Measurements from ENCODE around the gene SURF6.
"Not testable (repeated sequence)": the region's sequence is repeated elsewhere in the genome, so short reads cannot be mapped to it uniquely, and the experiment has no call there.

The SURF6 gene

DNA sequence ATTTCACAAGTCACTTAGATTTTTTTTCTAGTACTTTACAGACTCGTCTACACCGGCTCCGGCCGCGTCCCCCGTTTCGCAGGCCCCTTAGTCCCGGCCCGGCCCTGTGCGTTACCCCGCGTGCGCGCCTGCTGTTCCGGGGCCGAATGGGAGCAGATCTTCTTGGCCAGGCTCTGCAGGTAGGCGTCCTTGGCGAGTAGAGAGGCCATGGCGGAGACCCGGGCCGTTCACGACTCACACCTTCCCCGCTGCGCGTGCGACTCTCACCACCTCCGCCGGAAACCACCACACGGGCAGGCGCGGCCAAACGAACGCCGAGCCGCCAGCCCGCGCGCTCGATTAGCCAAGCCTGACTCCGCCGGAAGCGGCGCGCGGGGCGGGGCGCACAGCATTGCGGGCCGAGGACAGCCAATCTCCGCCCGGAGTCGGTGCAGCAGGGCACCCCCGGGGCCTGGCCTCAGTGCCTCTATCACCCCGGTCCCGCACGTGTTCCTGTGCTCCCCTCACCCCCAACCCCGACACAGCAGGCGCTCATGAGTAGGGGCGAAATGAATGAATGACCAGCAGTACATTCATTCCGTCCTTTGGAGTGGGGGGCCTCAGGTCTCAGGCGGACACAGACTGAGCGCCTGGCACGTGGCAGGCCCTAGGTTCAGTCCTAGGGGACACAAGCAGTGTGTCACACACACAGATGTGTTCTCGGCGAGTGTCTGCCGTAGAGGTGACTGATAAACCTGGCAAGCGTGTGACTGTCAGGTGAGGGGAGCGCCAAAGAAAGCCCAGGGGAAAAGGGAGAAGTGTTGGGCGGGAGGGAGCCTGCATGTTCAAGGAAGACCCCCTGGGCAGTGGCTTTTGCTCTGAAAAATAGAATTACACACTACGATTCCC is at the start of gene SURF6:
TSS of gene SURF6 (minus strand) at position 265 of the 888 bp plus-strand sequence. CDS start at position 209, 56 bp downstream.
- DNase-seq (ENCODE audit: low read depth), result peak; percentile 49

DNA sequence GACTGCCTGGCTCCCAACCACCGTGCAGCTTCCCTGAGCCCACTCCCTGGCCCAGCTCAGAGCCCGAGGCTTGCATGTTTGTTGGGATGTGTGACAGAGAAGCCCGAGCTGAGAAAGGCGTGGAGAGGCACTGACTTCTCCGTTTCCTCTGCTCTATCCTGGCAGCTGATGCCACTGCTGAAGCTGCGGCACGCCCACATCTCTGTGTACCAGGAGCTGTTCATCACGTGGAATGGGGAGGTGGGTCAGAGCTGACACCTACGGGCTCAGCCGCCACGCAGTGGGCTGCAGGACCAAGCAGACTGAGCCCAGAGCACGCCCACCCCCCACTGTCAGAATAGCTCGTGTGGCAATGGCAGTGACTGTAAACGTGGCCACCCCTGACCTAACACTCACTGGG is 49.5 kb upstream of the SURF6 start:
- DNase-seq (ENCODE audit: low read depth), result no peak

DNA sequence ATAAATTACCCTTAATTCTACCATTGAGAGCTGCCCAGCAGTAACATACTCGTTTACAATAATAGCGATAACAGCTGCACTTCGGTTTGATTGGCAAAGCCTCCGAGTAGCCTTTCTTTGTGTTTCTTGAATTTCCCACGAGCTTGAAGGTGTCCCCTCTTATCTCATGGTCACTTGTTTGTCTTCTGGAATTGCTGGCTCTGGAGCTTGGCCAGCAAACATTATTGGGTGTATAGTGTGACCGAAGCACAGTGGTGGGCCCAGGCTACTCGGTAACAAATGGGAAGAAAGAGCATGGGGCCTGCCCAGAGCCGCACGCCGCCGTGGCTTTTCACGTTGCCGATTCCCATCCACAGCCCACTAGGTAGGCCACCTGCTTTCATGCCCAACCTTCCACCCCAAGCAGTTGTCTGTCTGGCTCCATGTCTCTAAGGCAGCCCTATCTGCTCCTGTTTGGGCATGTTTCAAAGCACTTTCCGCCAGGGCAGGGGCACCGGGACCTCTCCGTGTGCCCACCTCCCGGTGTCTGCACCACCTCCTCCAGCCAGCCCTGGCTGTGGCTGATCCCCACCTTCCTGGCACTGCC is 48.8 kb upstream of the SURF6 start:
- no peak for DNase-seq (ENCODE audit: low read depth)

DNA sequence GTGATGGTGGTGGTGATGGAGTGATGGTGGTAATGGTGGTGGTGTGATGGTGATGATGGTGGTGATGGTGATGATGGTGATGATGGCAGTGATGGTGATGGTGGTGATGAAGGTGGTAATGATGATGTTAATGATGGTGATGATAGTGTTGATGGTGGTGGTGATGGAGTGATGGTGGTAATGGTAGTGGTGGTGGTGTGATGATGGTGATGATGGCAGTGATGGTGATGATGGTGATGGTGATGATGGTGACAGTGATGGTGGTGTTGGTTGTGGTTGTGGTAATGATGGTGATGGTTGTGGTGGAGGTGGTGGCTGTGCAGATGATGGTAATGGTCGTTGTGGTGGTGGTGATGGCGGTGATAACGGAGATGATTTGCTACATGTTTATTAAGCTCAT is 47.5 kb upstream of the SURF6 start:
- no peak for DNase-seq (ENCODE audit: low read depth)

DNA sequence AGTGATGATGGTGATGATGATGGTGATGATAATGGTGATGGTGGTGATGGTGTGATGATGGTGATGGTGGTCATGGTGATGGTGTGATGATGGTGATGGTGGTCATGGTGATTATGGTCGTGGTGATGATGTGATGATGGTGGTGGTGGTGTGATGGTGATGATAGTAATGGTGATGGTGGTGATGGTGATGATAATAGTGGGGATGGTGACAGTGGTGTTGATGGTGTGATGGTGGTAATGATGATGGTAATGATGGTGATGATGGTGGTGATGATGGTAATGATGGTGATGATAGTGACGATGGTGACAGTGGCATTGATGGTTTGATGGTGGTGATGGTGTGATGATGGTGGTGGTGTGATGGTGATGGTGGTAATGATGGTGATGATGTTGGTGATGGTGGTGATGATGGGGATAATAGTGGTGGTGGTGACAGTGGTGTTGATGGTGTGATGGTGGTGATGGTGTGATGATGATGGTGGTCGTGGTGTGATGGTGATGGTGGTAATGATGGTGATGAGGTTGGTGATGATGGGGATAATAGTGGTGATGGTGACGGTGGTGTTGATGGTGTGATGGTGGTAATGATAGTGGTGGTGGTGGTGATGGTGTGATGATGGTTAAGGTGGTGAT is 46.6 kb upstream of the SURF6 start:
- no peak for DNase-seq (ENCODE audit: low read depth)

DNA sequence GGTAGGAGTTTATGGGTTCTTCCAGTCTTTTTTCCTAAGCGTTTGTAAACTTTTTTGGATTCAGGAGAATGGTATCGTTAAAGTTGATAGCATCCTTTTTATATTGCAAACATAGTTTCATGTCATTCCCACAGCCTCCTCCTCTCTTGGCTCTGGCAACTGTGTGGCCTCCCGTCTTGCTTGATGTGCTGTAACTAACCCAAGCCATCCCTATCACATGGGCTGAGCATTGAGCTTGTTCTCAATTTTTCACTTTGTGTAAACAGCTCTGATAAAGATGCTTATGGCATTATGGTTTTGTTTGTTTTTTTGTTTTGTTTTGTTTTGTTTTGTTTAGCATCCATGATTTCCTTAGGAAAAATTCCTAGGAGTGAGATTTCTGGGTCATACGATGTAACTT is 44.7 kb upstream of the SURF6 start:
- no peak for DNase-seq (ENCODE audit: low read depth)

DNA sequence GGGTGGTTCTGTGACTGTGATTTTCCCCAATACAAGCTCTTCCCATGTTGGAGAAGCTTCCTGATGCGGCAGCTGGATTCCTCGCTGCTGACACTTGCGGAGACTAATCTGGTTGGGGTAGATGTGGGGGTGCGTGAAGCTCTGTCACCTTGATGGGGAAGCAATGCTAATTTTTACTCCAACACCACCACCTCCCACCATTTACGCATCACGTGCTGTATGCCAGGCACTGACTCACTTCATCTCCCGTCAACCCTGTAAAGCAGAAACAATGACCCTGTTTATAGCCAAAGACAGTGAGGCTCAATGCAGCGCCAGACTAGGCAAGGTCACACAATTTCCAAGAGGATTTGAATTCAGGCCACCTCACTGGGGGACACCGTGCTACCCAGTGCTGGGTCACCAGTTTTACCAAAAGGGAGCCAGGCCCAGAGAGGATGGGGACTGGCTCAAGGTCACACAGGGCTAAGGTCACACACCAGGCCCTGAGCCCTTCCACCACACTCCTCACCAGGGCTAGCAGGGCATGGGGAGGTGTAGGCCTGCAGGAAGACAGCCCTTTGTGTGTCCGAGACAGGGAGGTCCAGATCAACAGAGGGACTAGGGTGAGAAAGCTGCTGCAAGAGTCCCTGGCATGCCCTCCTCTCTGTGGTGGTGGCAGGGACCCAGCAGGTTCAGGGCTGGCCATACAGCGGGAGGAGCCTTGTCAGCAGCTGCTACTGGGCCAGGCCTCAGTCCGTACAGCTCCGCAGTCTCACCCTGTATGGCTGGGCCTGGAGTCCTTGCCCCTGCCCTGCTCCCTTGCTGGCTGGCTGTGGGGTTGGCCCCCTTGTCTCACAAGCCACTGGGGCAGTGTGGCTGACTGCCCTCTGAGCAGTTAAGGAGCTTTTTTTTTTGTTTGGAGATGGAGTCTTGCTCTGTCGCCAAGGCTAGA is 43.4 kb upstream of the SURF6 start:
- DNase-seq (ENCODE audit: low read depth), result no peak

DNA sequence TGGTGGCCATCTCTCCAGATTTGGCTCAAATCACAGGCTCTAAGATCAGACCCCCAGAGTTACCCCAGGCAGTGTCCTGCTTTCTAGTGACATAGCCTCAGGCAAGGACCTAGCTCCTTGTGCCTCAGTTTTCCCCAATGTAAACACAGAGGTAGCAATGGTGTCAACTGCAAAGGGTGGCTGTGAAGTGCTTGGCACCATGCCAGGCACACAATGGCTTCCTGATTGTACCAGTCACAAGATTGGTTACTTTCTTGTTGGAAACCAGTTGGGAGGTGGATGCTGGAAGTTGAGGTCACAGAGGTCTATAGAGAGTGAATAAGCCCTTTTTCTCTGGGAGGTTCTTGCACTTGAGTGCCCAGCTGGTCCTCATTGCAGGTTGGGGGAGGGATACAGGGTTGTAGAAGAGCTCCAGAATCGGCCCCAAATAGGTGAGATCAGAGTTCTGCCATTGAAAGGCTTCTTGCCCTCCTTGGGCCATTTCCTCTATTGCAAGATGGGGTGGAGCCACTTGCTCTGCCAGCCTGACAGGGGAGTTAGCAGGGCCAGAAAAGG is 42.5 kb upstream of the SURF6 start:
- DNase-seq (ENCODE audit: low read depth), result no peak

DNA sequence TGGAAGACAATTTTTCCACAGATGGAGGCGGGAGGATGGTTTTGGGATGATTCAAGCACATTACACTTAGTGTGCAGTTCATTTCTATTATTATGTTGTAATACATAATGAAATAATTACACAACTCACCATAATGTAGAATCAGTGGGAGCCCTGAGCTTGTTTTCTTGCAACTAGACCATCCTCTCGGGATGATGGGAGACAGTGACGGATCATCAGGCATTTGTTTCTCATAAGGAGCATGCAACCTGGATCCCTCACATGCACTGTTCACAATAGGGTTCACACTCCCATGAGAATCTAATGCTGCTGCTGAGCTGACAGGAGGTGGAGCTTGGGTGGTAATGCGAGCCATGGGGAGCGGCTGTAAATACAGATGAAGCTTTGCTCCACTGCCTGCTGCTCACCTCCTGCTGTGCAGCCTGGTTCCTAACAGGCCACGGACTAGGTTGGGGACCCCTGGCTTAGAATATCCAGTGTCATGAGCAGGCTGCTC is 41.8 kb upstream of the SURF6 start:
- peak; percentile 37 for DNase-seq (ENCODE audit: low read depth)

DNA sequence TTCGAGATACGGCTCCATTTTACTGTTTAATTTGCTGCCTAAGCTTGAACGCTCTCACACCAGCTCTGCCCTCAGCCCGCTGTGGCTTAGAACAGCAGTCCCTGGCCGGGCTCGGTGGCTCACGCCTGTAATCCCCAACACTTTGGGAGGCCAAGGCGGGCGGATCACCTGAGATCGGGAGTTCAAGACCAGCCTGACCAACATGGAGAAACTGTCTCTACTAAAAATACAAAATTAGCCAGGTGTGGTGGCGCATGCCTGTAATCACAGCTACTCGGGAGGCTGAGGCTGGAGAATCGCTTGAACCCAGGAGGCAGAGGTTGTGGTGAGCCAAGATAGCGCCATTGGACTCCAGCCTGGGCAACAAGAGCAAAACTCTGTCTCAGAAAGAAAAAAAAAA is 41.3 kb upstream of the SURF6 start:
- not testable (repeated sequence) for DNase-seq (ENCODE audit: low read depth)

DNA sequence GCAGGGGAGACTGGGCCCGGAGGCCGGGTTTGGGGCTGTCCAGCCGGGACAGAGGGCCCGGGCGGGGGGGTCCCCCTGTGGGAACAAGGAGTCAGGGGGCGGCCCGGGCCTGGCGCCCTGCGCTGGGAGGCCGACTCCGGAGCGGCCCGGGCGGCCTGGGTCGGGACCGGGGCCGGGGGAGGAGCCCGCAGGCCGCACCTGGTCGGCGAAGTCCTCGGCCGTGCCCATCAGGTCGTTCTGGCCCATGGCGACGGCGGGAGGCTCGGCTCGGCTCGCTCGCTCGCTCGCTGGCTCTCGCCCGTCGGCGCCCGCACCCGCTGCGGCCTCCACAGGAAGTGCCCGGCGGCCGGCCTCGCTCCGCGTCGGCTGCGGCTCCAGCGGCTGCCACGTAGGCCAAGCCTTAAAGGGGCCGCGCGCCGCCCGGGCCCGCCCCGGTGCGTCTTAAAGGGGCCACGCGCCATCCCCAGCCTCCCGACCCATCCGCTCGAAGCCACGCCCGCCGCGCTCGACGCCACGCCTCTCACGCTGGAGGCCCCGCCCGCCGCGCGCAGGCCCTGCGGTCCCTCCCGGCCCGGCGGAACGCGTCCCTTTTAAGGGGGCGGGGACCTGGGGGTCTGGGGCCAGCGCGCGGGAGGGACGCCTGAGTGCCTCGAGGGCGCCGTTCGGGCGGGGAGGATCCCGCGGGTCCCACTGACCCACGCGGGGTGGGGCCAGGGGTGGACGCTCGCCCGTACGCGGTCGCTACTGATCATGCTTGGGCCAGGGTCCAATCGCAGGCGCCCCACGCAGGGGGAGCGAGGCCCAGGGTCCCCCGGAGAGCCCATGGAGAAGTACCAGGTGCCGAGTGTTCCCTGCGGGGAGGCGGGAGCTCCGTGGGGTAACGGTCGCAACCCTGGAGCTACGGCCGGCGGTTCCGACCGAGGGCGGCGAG is 40.0 kb upstream of the SURF6 start, which contains the start of the genes STKLD1 and SURF4:
TSS of gene STKLD1 (plus strand) at position 643 of the 931 bp plus-strand sequence. CDS start at position 751, 108 bp downstream.
TSS of gene SURF4 (minus strand) at position 337 of the 931 bp plus-strand sequence. CDS start at position 246, 91 bp downstream.
- peak; percentile 70 for DNase-seq (ENCODE audit: low read depth)

DNA sequence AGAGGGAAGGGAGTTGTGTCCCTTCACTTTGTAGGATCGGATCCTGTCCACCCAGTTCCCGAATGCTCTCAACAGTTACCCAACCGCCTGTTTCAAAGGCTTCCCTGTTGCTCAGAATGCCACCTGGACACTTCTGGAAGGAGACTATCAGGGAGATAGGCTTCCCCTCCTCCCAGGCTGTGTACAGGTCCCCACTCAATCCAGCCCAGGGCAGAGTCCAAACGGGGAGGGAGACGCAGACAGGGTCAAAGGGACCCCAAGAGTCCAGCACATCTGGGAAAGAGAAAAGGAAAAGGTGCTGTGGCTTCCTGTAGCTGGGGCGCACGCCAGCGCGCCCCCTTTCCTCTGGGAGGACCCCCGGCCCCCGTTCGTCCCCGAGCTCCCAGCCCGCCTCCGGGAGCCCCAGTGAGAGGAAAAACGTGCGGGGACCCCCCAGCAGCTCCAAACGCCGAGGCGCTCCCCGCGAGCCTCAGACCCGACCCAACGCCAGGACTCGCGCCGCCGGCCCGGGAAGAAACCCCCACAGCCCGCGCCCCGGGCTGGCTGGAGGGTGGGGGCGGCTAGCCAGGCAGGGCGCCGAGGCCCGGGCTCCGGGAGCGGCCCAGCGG is 39.2 kb upstream of the SURF6 start:
- no peak for DNase-seq (ENCODE audit: low read depth)

DNA sequence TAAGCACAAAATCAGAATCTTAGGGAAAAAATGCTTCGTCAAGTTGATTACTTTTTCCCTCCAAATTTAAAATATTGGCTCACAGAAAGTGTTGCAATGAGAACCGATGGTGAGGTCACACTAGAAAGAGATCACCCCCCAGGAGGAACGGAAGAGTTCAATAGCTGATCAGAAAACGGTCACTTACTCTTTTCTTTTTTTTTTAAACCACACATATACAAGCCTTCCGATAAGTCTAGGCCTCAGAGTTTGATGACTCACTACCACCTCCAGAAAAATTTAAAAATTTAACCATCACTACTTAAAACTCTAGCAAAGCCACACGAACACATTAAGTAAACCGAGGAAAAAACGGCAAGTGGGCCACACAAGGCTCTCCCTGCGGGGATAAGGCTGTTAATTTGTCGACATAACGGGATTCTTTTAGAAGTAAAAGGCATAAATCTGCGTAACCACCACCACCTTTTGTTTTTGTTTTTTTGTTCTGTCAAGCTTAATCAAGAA is 38.7 kb upstream of the SURF6 start:
- peak; percentile 46 for DNase-seq (ENCODE audit: low read depth)

DNA sequence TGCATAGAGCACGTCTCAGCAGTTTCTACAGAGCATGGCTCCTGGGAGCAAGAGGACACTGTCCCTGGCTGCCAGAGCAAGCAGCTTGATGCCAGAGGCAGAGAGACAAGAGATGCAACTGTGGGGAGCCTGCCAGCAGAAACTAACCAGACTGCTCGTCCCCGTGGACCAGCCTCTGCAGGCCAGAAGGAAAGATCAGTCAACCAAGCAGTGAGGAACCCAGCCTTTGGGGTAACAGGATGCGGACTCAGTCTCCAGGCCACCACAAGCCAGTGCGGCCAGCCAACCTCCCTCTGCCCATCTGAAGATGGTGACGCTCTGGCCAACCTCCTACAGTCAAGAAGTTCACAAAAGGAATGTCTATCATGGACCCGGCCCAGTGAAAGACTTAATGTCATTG is 36.2 kb upstream of the SURF6 start:
- no peak for DNase-seq (ENCODE audit: low read depth)

DNA sequence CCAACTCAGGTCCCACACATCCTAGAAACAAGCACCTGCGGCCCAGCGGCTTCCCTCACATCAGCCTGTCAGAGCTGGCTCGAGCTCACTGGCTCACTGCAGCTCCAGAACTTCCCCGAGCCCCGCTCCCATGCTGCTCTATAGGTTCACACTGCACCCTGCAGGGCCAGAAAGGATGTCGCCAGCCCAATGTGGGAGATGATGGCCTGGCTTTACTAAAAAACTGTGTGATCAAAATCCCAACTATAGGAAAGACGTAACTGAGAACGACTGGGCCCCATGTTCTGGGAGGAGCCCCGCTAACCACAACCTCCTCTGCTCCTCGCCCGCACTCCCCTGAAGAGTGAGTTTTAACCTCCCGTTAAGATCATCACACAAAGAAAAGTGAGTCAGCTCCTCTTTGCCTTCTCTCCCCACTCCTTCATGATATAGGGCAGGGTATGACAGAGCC is 35.3 kb upstream of the SURF6 start:
- DNase-seq (ENCODE audit: low read depth), result no peak

DNA sequence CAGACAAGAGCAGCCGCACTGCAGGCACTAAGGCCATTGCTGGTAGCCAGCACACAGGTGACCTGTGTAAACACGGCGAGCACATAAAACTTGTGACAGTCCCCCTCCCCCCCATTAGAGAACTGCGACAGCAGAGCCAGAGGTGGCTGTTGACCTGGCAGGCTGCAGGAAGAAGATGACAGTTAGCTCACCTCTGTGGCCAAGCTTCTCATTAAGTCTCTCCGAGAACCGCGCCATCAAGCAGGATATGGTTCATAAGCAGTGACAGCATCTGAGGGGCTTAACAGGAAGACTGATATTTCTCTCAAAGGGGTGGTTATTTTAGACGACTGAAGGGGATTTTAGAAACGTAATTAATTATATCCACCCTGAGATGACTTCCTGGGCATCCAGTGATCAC is 34.7 kb upstream of the SURF6 start:
- no peak for DNase-seq (ENCODE audit: low read depth)

DNA sequence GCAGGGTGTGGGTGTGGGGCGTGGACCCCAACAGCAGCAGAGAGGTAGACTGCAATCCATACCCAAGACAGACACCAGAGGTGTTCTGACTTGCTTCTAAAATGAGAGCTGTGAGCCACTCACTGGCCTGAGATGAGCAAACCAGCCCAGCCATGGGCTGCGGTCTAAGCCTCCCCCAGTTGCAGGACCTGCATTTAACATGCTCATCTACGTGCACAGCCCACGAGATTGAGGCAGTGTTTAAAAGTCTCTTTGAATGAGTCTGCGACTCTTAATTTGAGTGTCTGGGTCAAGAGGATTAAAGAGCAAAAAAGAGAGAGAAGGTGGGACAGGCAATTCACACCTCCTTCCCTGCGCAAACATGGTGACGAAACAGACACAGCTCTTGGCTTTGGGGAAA is 33.9 kb upstream of the SURF6 start:
- DNase-seq (ENCODE audit: low read depth), result no peak

DNA sequence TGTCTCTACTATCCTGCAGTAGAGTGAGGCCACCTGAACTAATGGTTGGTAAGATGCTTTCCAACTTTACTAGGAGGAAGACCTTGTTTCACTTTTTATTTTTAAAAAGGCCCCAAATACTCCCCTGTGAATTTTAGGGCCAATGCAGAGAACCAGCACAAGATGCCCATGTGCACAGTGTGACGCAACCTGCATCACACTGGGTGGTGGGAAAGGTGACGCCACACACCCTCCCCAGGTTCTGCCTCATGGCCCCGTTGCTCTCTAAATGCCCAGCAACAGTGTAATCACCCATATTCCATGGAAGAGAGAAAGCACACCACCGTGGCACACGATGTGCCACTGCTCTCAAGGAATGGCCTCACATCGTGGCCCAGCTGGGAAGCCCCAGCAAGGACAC is 33.4 kb upstream of the SURF6 start:
- DNase-seq (ENCODE audit: low read depth), result no peak

DNA sequence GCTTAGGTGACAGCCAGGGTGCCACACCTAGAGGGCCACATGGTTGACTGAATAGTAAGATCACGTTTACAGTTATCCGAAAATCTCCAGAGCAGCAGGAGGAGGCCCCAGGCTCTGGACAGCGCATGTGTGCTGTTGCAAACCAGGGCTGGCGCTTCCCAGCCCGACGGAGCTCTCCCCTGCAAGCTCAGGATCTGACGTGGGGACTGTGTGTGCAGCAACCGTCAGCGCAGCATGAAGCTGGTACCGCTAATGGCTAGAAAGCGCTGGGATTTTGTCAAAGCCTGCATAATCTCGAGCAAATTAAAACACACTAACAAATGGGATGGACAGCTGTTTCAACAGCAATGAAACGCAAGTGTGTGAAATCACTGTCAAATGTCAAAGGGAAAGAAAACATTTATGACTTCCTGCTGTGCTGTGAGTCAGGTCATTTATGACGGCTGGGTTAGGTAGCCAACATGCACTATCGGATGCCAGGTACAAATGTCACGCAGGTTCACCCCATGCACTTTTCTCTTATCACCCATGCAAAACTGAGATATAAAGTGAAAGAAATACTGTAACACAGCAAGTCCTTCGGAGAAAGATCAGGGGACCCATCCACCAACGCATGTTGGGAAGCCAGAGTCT is 32.4 kb upstream of the SURF6 start:
- no peak for DNase-seq (ENCODE audit: low read depth)

All from HS-5 (cell line).